HG03103 (cell line): ENCODE measurements around the gene GPHN.

Experiments used
- ATAC-seq: cut with Tn5 transposase; IDR thresholded peaks from one replicate; pipeline ENCODE4 v1.9.1; 2021; ENCODE audit warnings: low read depth; ENCODE audit not compliant: unreplicated experiment

The GPHN gene

GRCh38 chr14:67129768-67130167, 621.8 kb downstream of the GPHN start:
- no peak for ATAC-seq

DNA sequence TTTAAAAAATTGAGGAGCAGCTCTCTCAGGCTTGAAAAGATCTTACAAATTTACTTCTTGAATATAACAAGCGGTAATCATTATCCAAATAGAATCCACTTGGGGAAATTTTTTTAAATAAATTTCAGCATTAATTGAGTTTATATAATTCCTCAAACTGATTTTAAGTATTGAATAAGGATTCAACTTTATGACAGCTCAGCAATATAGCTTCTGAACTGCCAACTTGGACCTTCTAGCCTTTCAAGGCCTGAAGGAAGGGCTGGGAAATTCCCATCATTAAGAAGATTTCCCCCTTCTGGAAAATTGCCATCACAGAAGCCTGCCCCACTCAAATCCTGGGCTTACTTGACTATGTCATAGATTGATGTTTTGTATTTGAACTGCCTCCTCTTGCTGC, 623.7 kb downstream of the GPHN start:
- no peak for ATAC-seq

DNA sequence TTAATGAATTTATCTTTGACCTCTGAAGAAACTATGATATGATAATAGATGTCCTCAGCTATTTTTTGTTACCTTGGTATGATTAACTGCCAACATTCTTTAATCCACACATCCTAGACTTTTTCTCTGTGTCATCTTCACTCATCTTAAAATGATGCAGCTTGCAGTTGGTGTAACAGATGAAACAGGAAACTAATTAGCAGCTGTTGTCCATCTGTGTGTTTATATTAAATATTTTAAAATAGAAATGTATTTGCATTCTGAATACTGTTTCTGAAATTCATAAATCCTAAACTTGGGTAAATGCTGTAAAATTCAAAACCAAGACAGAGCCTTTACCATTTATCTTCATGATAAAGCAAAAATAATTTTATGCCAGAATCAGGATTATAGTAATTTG, 625.2 kb downstream of the GPHN start:
- no peak for ATAC-seq

GRCh38 chr14:67133595-67134441, 625.9 kb downstream of the GPHN start:
- no peak for ATAC-seq

GRCh38 chr14:67137744-67138371, 629.9 kb downstream of the GPHN start:
- ATAC-seq = no peak

GRCh38 chr14:67140556-67140955, 632.6 kb downstream of the GPHN start:
- no peak for ATAC-seq

GRCh38 chr14:67141146-67141900, 633.4 kb downstream of the GPHN start:
- ATAC-seq = no peak

- ATAC-seq = no peak
Observed at GRCh38 chr14:67151082-67151666, 643.2 kb downstream of the GPHN start.

DNA sequence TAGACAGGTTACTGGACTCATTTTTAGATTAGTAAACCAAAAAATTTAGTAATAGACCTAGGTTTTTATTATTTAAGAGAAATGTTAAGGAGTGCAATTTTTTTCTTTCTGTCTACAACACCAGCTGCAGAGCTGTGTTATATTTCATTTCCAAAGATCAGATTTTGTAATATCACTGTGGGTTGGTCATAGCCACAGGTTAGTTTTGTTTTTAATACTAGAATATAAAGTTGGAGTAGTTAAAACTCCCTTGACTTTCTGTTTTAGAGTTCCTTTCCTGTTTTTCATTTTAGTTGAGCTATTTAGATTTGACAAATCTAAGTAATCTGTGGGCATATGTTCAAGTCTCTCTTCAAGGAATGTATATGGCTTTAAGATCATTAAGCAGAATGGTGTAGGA, 650.6 kb downstream of the GPHN start:
- ATAC-seq = no peak

- ATAC-seq = no peak
Observed at GRCh38 chr14:67162385-67162784, 654.4 kb downstream of the GPHN start.

- no peak for ATAC-seq
Observed at GRCh38 chr14:67166450-67166853, 658.5 kb downstream of the GPHN start.

GRCh38 chr14:67167420-67168109, 659.6 kb downstream of the GPHN start:
- no peak for ATAC-seq

DNA sequence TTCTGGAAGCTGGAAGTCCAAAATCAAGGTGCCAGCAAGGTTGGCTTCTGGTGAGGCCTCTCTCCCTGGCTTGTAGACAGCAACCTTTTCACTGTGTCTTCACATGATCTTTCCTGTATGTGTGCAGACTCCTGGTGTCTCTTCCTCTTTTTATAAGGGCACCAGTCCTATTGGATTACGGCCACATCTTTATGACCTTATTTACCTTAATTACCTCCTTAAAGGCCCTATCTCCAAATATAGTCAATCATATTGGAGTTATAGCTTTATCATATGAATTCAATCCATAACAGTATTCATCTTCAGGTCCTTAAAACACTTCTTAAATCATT, 660.1 kb downstream of the GPHN start:
- no peak for ATAC-seq

DNA sequence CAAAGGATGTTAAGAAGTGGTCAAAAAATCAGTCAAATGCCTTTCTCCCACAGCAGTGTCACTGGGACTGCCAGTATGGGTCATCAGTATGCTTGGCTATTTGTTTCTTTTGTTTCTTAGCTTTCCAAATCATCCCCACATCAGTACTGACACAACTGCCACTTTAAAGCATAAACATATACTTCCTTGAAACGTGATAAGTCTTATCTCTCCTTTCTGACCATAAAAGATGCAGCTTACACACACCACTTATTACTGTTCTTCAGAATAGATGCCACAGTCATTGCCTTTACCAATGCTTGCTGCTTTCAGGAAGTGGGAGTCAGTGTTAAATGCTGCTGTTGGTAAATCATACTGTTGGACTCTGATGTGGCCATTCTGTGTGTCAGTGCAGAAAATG, 662.7 kb downstream of the GPHN start:
- ATAC-seq = no peak

DNA sequence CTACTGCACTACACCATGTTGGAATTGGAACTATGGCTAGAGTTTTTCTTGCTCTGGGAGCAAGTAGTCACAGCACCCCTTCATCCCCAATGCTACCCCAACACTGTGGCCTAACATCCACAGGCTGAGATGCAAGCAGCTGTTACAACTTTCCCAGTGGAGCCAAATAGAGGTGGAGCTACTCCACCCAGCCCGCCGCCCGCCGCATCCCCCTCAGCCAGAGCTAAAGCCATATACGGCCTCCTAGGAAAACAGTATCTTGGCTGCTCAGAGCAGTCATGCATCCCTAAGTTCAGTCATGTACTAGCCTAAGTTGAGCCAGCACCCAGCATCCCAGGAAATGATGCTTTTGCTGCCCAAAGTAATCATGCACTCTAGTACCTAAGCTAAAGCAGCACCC, 664.1 kb downstream of the GPHN start:
- no peak for ATAC-seq

- ATAC-seq = no peak
Observed at GRCh38 chr14:67172520-67172919, 664.6 kb downstream of the GPHN start.

GRCh38 chr14:67173719-67174118, 665.8 kb downstream of the GPHN start:
- ATAC-seq = no peak

GRCh38 chr14:67186172-67186768, 678.3 kb downstream of the GPHN start:
- no peak for ATAC-seq

DNA sequence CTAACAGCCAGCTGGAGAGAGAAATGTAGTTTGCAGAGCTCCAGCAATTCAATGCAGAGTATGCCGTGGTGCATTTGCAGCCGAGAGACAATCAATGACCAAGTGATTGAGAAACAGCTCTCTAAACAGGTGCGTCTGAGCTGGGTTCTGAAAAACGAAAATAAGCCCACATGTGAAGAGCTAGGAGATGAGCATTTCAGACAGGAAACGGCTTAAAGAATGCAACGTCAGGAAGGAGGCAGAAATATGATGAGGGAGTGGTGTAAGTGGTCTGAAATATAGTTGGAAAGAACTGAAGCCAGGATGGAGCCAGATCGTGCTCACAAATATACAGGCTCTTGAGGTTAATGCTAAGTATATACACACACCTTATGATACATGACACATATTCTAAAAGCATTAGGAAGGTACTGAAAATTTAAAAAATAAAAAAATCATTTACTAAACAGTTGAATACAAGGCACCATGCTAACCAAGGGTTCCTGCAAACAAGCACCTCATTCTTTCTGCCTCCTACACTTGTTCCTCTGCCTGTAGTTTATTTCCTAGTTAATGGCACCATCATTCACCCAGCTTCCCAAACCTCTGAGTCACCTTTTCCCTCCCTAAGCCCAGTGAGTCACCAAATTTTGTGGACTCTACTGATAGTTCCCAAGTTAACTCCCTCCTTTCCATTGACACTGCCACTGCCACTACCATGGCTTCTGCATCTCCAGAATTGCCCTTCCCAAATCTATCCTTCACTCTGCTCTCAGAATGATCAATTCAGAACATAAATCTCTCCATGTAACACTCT, 679.0 kb downstream of the GPHN start:
- no peak for ATAC-seq
